ENCODE data around the gene FARS2. TPM values are rescaled to one million over a fixed set of nuclear protein-coding genes. Genes with fewer than 3 reads are reported as not detected.

The FARS2 gene
- total and polyA plus RNA-seq, 2 donors (not counting 1 experiment from before 2014, with no cell fraction given), result 11.0 to 18.5 TPM

DNA sequence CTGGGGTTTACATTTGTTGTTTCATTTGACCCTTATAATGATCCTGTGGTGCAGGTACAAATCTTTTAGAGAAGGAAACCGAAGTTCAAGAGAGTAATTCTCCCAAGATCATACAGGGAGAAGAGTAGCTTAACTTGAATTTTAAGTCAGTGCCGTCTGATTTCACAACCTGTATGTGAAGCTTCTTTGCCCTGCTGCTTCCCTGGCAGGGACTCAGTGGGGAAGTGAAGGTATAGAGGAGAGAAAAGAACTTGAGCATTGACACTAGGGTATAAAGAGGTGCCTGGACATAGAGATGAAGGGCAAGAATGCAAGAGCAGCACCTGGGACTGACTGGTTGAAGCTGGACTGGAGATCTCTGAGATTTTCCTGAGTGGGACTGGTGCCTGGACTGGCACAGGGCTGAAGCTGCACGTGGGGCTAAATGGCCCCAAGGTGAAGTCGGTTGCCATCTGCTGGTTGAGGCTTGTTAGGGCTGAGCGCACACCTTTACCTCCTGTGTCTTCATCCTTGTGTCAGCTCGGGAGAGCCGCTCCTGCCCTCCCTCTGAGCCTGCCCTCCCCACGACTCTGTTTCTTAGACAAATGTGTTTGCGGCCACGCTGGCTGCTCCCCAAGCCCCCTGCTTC is 41.8 kb downstream of the FARS2 start:
- H3K36me3 ChIP-seq (ENCODE audit: control insufficient read depth, insufficient read depth, low read length), result no peaks in the 10 kb centered on the region
- H3K4me1 ChIP-seq (ENCODE audit: control insufficient read depth, extremely low read depth, insufficient read depth, low read length), result no peaks in the 10 kb centered on the region
- TF ChIP-seq, protein P1, sequence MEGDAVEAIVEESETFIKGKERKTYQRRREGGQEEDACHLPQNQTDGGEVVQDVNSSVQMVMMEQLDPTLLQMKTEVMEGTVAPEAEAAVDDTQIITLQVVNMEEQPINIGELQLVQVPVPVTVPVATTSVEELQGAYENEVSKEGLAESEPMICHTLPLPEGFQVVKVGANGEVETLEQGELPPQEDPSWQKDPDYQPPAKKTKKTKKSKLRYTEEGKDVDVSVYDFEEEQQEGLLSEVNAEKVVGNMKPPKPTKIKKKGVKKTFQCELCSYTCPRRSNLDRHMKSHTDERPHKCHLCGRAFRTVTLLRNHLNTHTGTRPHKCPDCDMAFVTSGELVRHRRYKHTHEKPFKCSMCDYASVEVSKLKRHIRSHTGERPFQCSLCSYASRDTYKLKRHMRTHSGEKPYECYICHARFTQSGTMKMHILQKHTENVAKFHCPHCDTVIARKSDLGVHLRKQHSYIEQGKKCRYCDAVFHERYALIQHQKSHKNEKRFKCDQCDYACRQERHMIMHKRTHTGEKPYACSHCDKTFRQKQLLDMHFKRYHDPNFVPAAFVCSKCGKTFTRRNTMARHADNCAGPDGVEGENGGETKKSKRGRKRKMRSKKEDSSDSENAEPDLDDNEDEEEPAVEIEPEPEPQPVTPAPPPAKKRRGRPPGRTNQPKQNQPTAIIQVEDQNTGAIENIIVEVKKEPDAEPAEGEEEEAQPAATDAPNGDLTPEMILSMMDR (conservative IDR thresholded peaks at IDR 0.05 in 1 of 2, IDR thresholded peaks at IDR 0.05 in 1 of 2; ENCODE audit: low read depth in 1 of 2, low read length in 2 of 2), result peak in 1 of 2 donors; percentile 26
- TF ChIP-seq EZH2 (IDR thresholded peaks at IDR 0.05; ENCODE audit: low read length, missing control alignments), result no peak
- no peak overlapping the region for H3K27ac ChIP-seq (ENCODE audit: insufficient read depth, low read length)
- H3K4me3 ChIP-seq (replicated peaks in 1 of 4; ENCODE audit: control extremely low read depth in 1 of 4, insufficient read depth in 1 of 4, low read depth in 3 of 4, low read length in 4 of 4), result no peak overlapping the region
- no peaks in the 10 kb centered on the region for H3K79me2 ChIP-seq (ENCODE audit: control insufficient read depth, insufficient read depth, low read length)
- no peak overlapping the region for H3K9ac ChIP-seq (ENCODE audit: insufficient read depth, low read length)
- H3K9me3 ChIP-seq (ENCODE audit: control insufficient read depth, insufficient read depth, low read depth, low read length), result no peaks in the 10 kb centered on the region
- DNase-seq (ENCODE audit: low read depth in 2 of 2), result peak in 1 of 2 donors; percentile 21
- no peaks in the 10 kb centered on the region for H4K20me1 ChIP-seq (ENCODE audit: control insufficient read depth, extremely low read depth, insufficient read depth, low read length)
- H3K4me2 ChIP-seq (ENCODE audit: extremely low read depth, insufficient read depth, low read length), result no peak overlapping the region
- H3K27me3 ChIP-seq (ENCODE audit: control insufficient read depth, insufficient read depth, low read length), result no peaks in the 10 kb centered on the region
- no peak overlapping the region for H2AFZ ChIP-seq (ENCODE audit: low read length)

DNA sequence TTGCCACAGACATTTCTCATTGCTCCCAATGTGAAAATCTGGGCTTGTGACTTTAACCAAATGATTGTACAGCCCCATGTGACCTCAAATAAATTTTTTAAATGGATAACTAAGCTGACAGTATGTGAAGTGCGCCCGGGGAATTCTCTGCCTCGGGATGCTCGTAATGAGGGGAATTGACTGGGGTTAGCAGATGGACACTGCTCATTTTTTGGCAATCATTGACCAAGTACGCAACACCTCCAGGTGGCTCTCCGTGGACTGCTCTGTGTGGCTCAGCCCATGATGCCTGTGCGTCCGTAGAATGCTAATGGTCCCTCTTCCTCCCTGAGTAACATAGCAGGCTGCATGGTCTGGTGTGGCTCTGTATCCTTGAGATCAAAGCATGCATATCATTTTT is 42.4 kb downstream of the FARS2 start:
- no peaks in the 10 kb centered on the region for H3K9me3 ChIP-seq (ENCODE audit: control insufficient read depth, insufficient read depth, low read depth, low read length)
- TF ChIP-seq, protein P1 (conservative IDR thresholded peaks at IDR 0.05 in 1 of 2, IDR thresholded peaks at IDR 0.05 in 1 of 2; ENCODE audit: low read depth in 1 of 2, low read length in 2 of 2), result no peak
- no peak for TF ChIP-seq EZH2 (IDR thresholded peaks at IDR 0.05; ENCODE audit: low read length, missing control alignments)
- H4K20me1 ChIP-seq (ENCODE audit: control insufficient read depth, extremely low read depth, insufficient read depth, low read length), result no peaks in the 10 kb centered on the region
- H2AFZ ChIP-seq (ENCODE audit: low read length), result no peak overlapping the region
- no peak overlapping the region for H3K4me3 ChIP-seq (replicated peaks in 1 of 4; ENCODE audit: control extremely low read depth in 1 of 4, insufficient read depth in 1 of 4, low read depth in 3 of 4, low read length in 4 of 4)
- H3K36me3 ChIP-seq (ENCODE audit: control insufficient read depth, insufficient read depth, low read length), result no peaks in the 10 kb centered on the region
- DNase-seq (ENCODE audit: low read depth in 2 of 2), result no peak
- no peak overlapping the region for H3K4me2 ChIP-seq (ENCODE audit: extremely low read depth, insufficient read depth, low read length)
- no peaks in the 10 kb centered on the region for H3K79me2 ChIP-seq (ENCODE audit: control insufficient read depth, insufficient read depth, low read length)
- no peaks in the 10 kb centered on the region for H3K27me3 ChIP-seq (ENCODE audit: control insufficient read depth, insufficient read depth, low read length)
- no peaks in the 10 kb centered on the region for H3K4me1 ChIP-seq (ENCODE audit: control insufficient read depth, extremely low read depth, insufficient read depth, low read length)
- H3K9ac ChIP-seq (ENCODE audit: insufficient read depth, low read length), result no peak overlapping the region
- H3K27ac ChIP-seq (ENCODE audit: insufficient read depth, low read length), result no peak overlapping the region

DNA sequence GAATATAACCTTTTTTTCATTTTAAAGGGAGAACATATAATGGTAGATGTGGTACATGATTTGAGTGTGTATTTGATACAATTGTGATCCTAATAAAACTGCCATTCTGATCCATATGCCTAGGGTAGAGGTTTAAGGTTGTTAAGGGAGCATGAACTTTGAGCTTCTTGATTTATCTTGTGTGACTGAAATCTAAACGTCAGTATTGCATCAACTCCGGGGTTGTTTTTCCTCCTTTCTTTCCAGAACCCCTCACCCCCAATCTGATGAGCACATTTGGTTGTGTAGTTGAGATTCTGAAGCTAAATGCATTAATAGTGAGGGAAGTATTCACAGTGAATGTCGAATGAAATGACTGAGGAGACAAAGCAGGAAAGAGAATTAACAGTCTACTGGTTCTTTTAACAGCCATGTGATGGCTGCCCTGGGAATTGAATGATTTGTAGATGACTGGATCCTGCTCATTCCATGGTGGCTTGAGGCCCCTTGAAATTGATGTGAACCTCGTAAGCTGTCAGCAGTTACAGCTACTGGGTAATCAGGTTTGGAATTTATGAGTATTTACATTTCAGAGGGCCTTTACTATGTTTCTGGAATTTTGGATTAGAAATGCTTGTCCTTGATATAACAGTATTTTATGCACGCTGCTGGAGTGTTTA is 44.8 kb downstream of the FARS2 start:
- Histone ChIP-seq H3K4me3 (replicated peaks in 1 of 4; ENCODE audit: control extremely low read depth in 1 of 4, insufficient read depth in 1 of 4, low read depth in 3 of 4, low read length in 4 of 4) (no peak overlapping the region), H4K20me1 (ENCODE audit: control insufficient read depth, extremely low read depth, insufficient read depth, low read length) (no peaks in the 10 kb centered on the region), H3K36me3 (ENCODE audit: control insufficient read depth, insufficient read depth, low read length) (no peaks in the 10 kb centered on the region), H3K27me3 (ENCODE audit: control insufficient read depth, insufficient read depth, low read length) (no peaks in the 10 kb centered on the region), H3K4me2 (ENCODE audit: extremely low read depth, insufficient read depth, low read length) (no peak overlapping the region), H3K79me2 (ENCODE audit: control insufficient read depth, insufficient read depth, low read length) (no peaks in the 10 kb centered on the region), H3K9me3 (ENCODE audit: control insufficient read depth, insufficient read depth, low read depth, low read length) (no peaks in the 10 kb centered on the region), H3K27ac (ENCODE audit: insufficient read depth, low read length) (no peak overlapping the region), H3K4me1 (ENCODE audit: control insufficient read depth, extremely low read depth, insufficient read depth, low read length) (no peaks in the 10 kb centered on the region), H2AFZ (ENCODE audit: low read length) (no peak overlapping the region), H3K9ac (ENCODE audit: insufficient read depth, low read length) (no peak overlapping the region)
- DNase-seq (ENCODE audit: low read depth in 2 of 2), result peak in 1 of 2 donors; percentile 1
- TF ChIP-seq EZH2 (IDR thresholded peaks at IDR 0.05; ENCODE audit: low read length, missing control alignments), result no peak
- TF ChIP-seq, protein P1 (conservative IDR thresholded peaks at IDR 0.05 in 1 of 2, IDR thresholded peaks at IDR 0.05 in 1 of 2; ENCODE audit: low read depth in 1 of 2, low read length in 2 of 2), result no peak

Measured in fibroblast of lung (primary cell).